ENCODE data around the gene INTS11. TPM values are rescaled to one million over a fixed set of nuclear protein-coding genes. Genes with fewer than 3 reads are reported as not detected.

Gene INTS11
- total and polyA plus RNA-seq, 2 of the 13 experiments (the other 11 are each of a cell fraction or from before 2014, with no cell fraction given): 52.8 to 94.8 TPM

DNA sequence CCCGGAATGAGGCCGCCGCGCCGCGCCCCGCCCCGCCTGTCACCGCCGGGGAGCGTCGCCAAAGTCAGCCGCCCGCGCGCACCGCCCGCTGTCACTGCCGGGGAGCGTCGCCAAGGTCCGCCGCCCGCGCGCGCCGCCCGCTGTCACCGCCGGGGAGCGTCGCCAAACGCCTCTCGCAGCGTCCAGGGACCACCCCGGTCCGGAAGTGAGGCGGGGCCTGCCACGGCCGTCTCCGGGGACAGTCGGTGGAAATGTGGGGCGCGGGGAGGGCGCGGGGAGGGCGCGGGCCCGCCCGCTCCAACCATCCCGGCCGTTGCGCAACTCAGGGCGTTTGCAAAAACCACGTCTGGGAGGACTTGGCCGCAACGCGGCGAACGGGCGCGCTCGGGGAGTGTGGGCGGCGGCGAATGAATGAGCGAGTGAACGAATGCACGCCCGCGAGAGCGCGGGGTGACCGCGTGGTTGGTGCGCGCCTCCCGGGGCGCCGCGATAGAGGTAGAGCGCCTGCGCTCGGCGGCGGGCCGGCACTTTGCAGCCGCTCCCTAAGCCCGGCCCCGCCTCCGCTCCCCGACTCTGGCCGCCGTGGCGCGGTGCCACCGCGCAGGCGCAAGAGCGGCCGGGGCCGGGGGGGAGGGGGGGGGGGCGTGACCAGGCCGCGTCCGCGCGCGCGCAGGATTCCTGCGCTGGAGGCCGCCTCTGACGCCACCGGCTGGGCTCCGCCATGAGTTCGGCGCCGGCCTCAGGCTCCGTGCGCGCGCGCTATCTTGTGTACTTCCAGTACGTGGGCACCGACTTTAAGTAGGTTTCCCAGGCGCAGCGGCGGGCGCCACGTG lies 16.3 kb downstream of the INTS11 start, which contains the start of the genes ACAP3 and PUSL1 (continued):
- TF ChIP-seq, protein P1, sequence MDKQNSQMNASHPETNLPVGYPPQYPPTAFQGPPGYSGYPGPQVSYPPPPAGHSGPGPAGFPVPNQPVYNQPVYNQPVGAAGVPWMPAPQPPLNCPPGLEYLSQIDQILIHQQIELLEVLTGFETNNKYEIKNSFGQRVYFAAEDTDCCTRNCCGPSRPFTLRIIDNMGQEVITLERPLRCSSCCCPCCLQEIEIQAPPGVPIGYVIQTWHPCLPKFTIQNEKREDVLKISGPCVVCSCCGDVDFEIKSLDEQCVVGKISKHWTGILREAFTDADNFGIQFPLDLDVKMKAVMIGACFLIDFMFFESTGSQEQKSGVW (CRISPR knock-in tag; IDR thresholded peaks at IDR 0.05; ENCODE audit: borderline replicate concordance): no peak
- TF ChIP-seq, protein P2, sequence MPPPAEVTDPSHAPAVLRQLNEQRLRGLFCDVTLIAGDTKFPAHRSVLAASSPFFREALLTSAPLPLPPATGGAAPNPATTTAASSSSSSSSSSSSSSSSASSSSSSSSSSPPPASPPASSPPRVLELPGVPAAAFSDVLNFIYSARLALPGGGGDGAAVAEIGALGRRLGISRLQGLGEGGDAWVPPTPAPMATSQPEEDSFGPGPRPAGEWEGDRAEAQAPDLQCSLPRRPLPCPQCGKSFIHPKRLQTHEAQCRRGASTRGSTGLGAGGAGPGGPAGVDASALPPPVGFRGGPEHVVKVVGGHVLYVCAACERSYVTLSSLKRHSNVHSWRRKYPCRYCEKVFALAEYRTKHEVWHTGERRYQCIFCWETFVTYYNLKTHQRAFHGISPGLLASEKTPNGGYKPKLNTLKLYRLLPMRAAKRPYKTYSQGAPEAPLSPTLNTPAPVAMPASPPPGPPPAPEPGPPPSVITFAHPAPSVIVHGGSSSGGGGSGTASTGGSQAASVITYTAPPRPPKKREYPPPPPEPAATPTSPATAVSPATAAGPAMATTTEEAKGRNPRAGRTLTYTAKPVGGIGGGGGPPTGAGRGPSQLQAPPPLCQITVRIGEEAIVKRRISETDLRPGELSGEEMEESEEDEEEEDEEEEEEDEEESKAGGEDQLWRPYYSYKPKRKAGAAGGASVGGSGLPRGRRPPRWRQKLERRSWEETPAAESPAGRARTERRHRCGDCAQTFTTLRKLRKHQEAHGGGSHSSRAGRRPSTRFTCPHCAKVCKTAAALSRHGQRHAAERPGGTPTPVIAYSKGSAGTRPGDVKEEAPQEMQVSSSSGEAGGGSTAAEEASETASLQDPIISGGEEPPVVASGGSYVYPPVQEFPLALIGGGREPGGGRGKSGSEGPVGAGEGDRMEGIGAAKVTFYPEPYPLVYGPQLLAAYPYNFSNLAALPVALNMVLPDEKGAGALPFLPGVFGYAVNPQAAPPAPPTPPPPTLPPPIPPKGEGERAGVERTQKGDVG (CRISPR knock-in tag; IDR thresholded peaks at IDR 0.05; ENCODE audit: borderline replicate concordance): no peak
- TF ChIP-seq ZNF180 (CRISPR knock-in tag; IDR thresholded peaks at IDR 0.05; ENCODE audit: borderline replicate concordance, low read depth) (no peak), MAX (IDR thresholded peaks at IDR 0.05) (peak; percentile 95), ZIK1 (CRISPR knock-in tag; IDR thresholded peaks at IDR 0.05; ENCODE audit: borderline replicate concordance, low read depth) (peak; percentile 57), ZNF609 (CRISPR knock-in tag; IDR thresholded peaks at IDR 0.05; ENCODE audit: borderline replicate concordance) (no peak), TBX2 (CRISPR knock-in tag; IDR thresholded peaks at IDR 0.05; ENCODE audit: borderline replicate concordance) (peak; percentile 11; the same call in 1 of the 2 replicates), ZSCAN9 (CRISPR knock-in tag; IDR thresholded peaks at IDR 0.05; ENCODE audit: borderline replicate concordance) (no peak; the same call in 1 of the 2 replicates), ZNF337 (CRISPR knock-in tag; IDR thresholded peaks at IDR 0.05; ENCODE audit: borderline replicate concordance, low read depth) (no peak), ZNF224 (CRISPR knock-in tag; IDR thresholded peaks at IDR 0.05) (peak; percentile 23; the same call in 1 of the 2 replicates), SP4 (CRISPR knock-in tag; IDR thresholded peaks at IDR 0.05) (peak; percentile 64), HOXA3 (CRISPR knock-in tag; IDR thresholded peaks at IDR 0.05) (peak; percentile 85), ZNF34 (CRISPR knock-in tag; IDR thresholded peaks at IDR 0.05; ENCODE audit: borderline replicate concordance) (peak; percentile 69; the same call in 1 of the 2 replicates), ZNF292 (CRISPR knock-in tag; IDR thresholded peaks at IDR 0.05; ENCODE audit: borderline replicate concordance, low read depth) (no peak), ZNF773 (CRISPR knock-in tag; IDR thresholded peaks at IDR 0.05; ENCODE audit: borderline replicate concordance) (0 out of 2 replicates have a peak, but pooled peaks have one; percentile 36), ETV5 (CRISPR knock-in tag; IDR thresholded peaks at IDR 0.05; ENCODE audit: borderline replicate concordance) (peak; percentile 92)
- TF ChIP-seq, protein P3, sequence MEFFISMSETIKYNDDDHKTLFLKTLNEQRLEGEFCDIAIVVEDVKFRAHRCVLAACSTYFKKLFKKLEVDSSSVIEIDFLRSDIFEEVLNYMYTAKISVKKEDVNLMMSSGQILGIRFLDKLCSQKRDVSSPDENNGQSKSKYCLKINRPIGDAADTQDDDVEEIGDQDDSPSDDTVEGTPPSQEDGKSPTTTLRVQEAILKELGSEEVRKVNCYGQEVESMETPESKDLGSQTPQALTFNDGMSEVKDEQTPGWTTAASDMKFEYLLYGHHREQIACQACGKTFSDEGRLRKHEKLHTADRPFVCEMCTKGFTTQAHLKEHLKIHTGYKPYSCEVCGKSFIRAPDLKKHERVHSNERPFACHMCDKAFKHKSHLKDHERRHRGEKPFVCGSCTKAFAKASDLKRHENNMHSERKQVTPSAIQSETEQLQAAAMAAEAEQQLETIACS (CRISPR knock-in tag; IDR thresholded peaks at IDR 0.05): peak; percentile 90
